Measurements from ENCODE around the gene TSPAN9. TPM values are rescaled to one million over a fixed set of nuclear protein-coding genes. Genes with fewer than 3 reads are reported as not detected.

Gene TSPAN9
- total and polyA plus RNA-seq, 10 of the 15 experiments (the other 5 are each of a cell fraction or from before 2014, with no cell fraction given): 0.03 to 1.0 (median 0.12) TPM; not detected in 5

- TF ChIP-seq CTCF (IDR thresholded peaks at IDR 0.05 in 2 of 3, conservative IDR thresholded peaks at IDR 0.05 in 1 of 3; ENCODE audit: control insufficient read depth in 2 of 3, extremely low read depth in 1 of 3, insufficient read depth in 1 of 3, low read depth in 3 of 3, low read length in 3 of 3) (no peak), RAD21 (IDR thresholded peaks at IDR 0.05; ENCODE audit: insufficient read depth, low read depth, low read length) (no peak), POLR2AphosphoS5 (IDR thresholded peaks at IDR 0.05; ENCODE audit: low read length) (no peak), ASH2L (IDR thresholded peaks at IDR 0.05; ENCODE audit: borderline replicate concordance, low read depth) (no peak), CBX5 (IDR thresholded peaks at IDR 0.05; ENCODE audit: low read depth) (no peak), CBFB (IDR thresholded peaks at IDR 0.05; ENCODE audit: low read depth) (no peak), RELA (IDR thresholded peaks at IDR 0.05; ENCODE audit: borderline replicate concordance, partially characterized antibody) (no peak), BCL3 (IDR thresholded peaks at IDR 0.05; ENCODE audit: borderline replicate concordance, insufficient read depth, low read depth, low read length, poor library complexity, severe bottlenecking) (no peak), YY1 (IDR thresholded peaks at IDR 0.05; ENCODE audit: low read depth, low read length) (no peak), FOXK2 (IDR thresholded peaks at IDR 0.05) (no peak), IRF4 (IDR thresholded peaks at IDR 0.05; ENCODE audit: low read depth, low read length) (no peak), ZZZ3 (IDR thresholded peaks at IDR 0.05; ENCODE audit: control insufficient read depth, insufficient read length, low read depth) (no peak), MTA2 (IDR thresholded peaks at IDR 0.05; ENCODE audit: low read depth) (no peak)
Measured at GRCh38 chr12:3171195-3171591, 94.0 kb downstream of the TSPAN9 start (continued).
